HG02571 (cell line): ENCODE measurements around the gene ARHGAP18.
A peak's percentile ranks its signal among the peaks of the same experiment; 100 is the strongest.

Experiments
- ATAC-seq: cut with Tn5 transposase; IDR thresholded peaks from one replicate; pipeline ENCODE4 v1.9.1; 2021; ENCODE audit warnings: mild to moderate bottlenecking, moderate library complexity; ENCODE audit not compliant: unreplicated experiment

ARHGAP18 gene

DNA sequence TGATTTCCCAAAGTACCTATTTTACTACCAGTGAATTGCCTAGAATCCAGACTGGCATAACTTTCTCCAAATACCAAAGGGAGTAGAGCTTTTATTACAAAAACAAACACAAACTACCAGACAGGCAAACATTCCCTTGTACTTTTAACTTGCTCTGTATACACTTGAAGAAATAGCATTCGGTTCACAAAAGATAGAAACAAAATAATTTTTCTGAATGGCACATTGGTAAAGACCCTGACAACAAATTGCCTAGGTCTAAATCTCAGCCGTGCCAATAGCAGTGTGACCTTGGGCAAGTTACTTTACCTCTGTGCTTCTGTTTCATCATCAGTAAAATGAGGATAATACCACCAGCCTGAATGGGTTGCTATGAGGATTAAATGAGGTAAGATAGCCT is 15.9 kb downstream of the ARHGAP18 start:
- ATAC-seq: no peak

DNA sequence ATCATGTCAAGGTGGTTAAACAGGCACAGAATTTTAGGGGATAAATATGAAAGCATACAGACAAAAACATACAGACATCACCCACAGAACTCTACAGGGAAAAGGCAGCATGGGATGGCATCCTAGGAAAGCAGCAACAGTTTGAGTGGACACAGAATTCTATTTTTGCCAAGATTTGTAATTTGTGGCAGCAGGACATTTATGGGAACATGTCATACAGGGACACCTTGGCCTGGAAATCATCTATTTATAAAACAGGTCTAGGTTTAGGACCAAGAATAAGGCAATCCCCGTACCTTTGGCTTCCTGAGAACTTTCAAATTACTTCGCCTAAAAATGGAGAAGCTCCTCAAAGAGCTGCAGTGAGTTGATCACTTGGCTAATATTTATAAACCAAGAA is 17.5 kb downstream of the ARHGAP18 start:
- no peak for ATAC-seq

DNA sequence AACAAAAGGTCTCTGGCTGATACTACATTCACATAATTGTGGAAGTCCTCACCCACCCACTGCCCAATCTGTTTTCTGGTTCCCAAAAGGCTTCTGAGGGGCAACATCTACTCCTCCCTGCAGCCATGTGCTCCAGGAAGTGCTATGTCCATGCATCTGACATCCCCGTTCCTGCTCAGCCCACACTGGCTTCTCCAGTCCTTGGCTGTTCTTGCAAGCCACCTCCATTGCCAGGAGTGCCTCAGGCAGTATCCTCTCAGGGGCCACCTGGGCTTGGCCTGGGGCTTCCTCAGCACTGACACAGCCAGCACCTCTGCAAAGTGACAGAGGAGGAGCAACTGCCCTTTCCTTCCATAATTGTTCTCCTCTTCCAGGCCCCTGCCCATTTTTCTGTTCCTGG is 18.3 kb downstream of the ARHGAP18 start:
- no peak for ATAC-seq

DNA sequence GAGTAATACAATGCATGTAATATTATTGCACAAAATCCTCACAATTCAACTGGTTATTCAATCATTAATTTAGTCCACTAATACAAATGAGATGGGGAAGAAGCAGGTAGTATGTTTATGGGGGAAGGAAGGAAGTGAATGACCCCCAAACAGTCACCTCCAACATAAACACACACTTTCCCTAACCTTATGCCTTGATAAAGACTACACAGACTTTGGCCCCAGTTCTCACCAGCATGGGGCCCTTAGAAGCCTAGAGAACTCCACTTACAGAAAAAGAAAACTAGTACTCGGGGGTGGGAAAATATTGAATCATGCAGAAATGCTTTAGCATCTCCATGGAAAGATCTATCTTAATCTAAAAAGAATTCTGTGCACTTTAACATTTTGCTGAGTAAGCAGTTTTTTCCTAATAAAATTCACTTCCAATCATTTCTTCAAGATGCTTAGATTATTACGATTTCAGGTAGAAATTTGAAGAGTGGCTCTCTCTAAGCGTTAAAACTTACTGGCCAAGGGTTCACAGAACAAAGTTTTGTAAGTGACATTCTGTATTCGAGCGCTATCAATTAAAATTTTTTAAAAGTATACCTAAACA is 18.8 kb downstream of the ARHGAP18 start:
- no peak for ATAC-seq

DNA sequence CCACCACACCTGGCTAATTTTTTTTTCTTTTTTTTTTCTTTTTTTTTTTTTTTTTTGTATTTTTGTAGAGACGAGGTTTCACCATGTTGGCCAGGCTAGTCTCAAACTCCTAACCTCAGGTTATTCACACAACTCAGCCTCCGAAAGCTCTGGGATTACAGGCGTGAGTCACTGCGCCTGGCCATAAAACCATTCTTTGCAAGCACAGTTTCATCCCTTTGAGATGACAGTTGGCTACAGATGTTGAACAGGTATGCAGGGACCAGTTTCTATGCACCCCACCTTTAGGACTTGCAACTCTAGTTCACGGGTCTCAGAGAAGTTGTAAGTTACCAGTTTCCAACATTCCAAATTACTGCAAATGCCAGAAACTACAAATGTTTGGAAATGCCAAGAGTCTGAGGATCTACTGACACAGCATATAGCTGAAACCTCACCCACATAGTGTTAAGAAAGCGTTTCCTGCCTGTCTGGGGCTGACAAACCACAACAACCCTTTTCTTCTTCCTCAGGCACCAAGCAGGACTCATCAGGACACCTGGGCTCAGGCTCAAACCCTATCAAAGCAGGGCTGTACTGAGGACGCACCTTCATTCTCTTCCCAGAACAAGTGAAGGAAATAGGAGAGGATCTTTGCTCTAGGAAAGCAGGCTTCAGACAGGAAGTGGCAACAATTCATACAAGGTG is 22.9 kb downstream of the ARHGAP18 start:
- ATAC-seq: peak; percentile 63

DNA sequence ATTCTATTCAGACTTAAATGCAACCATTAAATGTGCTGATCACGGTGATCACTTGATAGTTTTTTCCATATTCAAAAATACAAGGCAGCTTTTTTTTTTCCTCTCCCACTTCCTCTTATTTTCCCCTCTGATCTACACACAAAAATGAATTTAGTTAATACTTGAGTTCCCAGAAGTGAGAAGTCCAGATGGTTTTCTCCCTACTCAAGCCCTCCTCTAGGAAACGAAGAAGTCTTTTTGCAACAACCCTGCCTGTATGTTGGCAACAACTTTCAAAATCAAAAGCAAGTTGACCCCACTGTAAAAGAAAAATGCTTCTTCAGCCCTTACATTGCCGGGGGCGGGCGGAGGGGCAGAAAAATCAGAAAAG is 24.3 kb downstream of the ARHGAP18 start:
- ATAC-seq: no peak

DNA sequence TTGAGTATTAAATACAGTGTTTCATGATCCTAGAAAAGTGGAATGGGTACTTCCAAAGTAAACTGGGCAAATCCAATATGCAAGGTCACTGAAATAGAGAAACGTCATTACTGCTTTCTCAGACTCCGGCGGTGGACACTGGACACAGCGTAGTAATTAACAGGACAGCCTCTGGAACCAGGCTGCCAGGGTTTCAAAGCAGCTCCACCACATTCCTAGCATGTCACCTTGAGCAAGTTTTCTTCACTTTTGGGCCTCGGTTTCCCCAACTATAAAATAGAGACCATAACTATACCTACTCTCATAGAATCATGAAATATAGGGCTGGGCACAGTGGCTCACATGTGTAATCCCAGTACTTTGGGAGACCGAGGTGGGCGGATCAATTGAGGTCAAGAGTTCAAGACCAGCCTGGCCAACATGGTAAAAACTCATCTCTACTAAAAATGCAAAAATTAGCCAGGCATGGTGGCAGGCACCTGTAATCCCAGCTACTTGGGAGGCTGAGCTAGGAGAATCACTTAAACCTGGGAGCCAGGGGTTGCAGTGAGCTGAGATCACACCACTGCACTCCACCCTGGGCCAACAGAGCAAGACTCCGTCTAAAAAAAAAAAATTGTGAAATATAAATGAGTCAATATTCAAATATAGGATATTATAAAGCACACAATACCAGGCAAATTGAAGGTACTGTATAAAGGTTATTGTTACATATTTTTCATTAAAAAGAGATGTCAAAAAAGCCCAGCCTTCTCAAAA is 24.9 kb downstream of the ARHGAP18 start:
- no peak for ATAC-seq

DNA sequence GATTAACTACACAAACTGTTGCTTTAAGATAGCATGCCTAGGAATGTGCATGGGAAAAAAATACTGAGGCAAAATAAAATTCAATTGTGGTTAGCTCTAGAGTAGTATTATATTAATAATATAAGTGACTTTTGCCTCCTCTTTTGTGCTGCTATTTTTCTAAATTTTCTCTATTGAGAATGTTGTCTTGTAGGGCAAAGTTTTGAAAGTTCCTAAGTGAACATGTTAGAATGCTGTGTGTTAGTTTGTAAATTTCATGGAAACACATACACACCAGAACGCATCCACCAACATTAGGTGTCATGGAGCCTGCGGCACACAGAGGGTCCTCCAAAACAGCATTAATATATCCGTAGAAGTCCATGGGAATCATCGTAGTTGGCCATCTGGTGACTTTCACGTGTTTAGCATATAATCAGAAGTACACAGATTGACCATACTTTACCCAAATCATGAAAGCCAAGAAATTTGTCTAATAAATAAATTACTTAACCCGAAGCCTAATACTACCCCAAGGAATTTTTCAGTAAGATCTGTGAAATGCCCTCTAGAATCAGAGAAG is 25.6 kb downstream of the ARHGAP18 start:
- no peak for ATAC-seq

DNA sequence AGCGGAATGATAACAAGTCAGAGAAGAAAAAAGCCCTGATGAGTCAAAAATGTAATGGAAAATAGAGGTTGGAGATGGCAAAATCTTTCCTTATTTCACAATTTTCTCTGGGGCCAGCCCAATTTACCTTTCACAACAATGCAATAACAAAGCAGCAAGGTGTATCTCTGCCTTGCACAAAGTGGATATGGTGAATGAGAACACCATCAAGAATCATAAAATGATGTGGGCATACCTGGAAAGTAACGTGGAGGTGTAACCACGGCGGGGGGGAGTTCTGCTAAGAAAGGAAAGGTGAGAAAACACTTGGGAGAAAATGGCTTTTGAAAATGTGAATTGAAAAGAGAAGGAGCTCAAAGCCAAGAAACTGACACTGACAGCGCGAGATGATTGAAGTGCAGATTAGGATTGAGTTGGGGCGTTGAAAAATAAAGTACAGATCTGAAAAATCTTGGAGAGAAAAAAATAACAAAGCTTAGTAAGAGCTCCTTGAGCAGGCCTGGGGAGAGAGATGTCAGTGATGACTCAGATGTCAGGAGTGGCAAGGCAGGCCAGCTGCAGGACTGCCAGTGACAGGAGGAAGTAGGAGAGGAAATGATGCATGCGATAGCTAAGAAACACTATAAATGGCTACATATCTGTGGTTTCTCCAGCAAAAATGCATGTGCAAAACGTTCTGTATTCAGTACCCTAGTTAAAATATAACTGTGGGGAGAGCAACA is 26.2 kb downstream of the ARHGAP18 start:
- peak; percentile 95 for ATAC-seq

DNA sequence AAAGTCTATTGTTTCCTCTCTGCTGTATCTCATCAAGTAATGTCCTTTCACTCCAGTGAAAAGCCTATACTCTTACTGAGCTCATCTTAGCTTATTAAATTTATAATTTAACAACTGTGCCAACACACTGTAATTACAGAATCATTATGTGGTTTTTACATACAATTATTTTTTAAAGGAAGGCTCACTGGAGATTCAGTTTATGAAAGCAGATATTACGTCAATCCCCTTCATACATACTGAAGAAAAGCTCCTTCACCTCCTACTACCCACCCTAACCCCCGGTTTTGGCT is 28.1 kb downstream of the ARHGAP18 start:
- no peak for ATAC-seq

DNA sequence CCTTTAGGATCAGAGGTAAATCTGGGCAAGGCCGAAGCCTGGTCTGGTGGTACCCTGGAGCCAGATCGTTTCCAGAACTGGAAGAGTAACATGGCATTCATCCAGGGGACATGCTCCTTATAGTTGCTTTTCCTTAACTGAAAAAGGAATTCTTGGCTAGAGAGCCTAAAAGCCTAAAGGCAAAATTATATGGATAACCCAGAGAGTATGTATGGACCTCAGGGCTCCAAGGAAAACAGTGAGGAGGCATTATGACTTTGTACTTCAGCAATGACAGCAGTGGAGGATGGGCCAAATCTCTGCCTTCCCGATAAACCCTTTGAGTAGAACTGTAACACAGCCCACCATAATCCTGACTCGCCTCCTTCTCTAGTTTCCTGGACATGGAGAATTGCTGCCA is 29.3 kb downstream of the ARHGAP18 start:
- ATAC-seq: no peak

DNA sequence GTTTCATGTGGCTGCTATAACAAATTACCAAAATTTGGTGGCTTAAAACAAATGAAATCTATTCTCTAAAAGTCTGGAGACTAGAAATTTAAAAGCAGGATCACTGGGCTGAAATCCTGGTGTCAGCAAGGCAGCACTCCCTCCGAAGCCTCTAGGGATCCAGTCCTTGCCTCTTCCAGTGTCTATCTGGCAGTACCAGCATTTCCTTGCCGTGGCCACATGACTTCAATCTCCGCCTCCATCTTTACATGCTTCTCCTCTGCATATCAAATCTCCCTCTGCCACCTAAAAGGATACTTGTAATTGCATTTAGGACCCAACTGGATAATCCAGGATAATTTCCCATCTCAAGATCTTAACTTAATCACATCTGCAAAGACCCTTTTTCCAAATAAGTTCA is 30.2 kb downstream of the ARHGAP18 start:
- no peak for ATAC-seq

DNA sequence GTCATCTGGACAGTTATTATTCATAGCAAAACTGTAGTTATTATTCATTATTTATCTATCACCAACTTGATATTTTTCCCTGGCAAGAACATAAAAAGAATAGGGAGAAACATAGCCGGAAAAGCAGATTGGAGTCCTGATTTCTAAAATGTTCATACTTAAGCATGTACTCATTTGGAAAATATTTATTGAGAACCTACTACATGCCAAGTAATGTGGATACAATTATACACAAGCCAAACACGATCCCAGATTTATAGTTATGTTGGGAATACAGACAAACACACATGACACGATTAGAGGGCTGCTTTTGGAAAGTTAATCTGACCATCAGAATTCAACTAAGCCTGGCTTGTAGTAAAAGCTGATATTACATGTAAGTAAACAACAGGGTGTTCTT is 30.7 kb downstream of the ARHGAP18 start:
- ATAC-seq: no peak

DNA sequence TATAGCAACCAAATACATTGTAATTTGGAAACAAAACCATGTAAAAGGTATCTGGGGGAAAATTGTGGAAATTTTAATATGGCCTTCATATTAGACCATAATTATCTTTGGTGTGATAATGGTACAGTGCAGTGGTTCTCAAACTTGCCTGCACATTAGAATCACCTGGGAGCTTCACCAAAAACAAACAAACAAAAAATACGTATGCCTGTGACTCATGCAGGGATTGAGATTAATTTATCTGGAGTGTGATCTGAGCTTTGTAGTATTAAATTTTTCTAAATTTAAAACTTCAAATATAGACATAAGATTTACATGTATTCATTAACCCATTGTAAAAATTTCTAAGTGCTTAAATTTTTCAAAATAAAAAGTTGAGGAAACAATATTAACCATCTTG is 31.5 kb downstream of the ARHGAP18 start:
- ATAC-seq: no peak

DNA sequence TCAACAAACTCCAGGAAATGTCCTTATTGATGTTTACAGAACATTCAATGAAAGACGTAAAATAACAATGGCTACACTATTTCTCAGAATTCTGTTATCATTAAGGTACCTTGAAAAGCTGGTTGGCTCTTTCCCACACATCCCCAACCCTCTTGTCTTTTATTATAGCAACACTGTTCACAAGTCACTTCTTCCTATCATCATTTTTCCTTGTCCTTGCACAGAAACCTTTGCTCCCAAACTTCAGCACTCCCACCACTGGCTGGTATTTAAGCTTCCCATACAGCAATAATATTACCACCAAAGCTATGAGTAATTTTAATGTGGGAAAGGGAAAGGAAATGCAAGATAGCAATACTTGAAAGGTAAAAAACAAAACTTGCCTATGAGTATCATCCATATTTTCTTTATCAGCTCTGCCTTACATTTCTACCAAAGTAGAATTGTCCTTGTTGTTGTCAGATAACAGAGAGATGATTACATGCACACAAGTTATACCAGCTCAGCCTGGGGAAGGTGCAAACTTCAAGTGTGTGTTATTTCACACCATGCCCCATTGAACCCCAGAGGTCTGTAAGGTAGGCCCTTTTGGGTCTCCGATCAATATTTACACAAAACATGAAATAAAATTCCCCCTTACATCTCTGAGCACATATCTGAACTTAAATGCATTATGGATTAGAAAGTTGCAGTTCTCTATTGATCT is 32.2 kb downstream of the ARHGAP18 start:
- ATAC-seq: no peak

DNA sequence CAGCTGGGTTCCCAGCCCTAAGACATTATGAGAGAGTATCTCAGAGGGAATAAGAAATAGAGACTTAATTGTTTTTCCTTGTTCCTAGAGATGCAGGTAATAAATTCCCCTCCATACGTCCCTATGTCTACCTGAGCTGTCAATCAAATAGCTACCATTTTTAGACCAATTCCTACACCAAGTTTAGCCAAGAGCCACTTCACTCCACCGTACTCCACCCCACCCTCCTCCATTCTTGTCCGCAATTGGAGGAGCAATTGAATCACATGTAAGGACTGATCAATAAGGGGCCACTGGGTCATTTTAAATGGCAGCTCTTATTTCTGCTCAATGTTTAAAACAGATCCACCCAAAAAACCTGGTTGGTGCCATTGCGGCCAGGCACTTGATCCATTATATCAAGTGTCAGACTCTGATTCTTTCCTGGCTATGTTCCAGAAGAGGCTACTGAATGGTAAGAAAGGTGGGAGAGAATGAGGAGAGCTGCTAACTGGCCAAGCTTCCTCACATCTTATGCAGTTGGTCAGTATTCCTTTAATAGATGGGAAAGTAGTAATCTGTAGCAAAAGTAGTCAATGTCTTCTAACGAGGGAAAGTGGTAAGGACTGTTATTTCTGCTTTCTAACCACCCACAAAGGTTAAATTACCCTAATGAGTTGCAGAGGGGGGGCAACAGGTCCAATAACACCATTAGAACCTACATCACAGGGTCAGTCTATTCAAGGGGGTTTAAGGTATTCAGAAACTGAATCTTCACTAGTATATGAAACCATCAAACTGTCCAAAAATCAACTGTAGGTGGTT is 34.1 kb downstream of the ARHGAP18 start:
- ATAC-seq: no peak

DNA sequence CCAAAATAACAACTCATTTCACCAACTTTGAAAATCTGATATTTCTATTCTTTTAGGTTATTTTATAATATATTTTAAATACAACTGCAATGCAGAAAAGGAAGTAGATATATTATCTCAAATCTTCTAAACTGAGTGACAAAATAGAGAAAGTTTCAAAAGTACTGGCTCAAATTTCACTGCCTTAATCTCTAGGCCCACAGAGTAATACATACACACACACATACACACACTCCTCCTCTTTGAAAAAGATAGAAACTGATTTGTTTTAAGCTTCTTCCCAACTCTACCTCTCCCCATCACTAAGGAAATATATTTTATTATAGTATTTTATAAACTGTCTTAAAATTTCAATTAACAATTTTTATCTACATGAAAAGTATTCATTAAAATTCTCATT is 36.2 kb downstream of the ARHGAP18 start:
- no peak for ATAC-seq

DNA sequence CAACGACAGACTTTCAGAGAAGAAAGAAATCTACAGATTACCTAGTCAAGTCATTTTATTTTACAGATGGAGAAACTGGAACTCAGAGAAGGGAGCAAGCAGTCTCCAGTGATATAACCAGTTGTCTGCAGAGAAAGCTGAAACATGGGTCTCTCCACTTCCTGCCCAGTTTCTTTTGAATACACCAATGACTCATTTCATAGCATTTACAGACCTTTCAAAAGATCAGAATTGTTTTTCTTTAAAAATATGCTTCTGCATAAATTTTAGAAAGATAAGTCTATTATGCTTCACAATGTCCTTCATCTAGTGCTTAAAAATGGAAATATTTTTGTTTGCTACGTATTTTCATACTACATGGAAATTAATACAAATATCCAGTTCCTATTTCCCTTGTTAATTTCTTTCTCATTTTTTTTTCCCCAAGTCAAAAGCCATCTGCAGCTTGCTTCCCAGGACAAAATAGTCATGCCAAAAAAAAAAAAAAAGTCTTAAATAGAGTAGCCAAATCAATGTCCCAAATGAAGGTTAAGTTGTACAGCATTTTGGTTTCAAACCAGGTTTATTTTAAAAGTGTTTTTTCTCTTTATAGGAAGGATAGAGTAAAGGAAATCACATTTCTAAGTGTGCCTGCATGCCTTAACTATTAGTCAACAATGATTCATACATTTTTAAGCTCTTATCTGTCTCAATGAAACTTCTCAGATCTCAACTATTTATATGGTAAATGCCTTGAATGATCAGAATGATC is 36.9 kb downstream of the ARHGAP18 start:
- ATAC-seq: peak; percentile 63

DNA sequence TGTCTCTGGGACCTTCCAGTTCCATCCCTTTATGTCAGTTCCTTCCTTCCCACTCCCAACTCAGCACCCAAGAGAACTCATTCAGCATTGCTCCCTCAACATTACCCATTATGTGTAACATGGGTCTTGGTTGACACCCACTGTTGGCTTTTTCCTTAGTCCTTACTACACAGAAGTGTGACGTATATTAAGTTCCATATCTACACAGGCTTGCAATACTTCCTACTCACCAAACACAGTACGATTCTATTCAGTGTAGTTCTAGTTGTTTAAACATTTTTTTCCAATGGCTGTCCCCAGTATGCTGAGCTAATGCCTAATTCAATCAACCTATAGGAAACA is 37.7 kb downstream of the ARHGAP18 start:
- peak; percentile 29 for ATAC-seq
